IMR-90 (cell line): Measurements from ENCODE around the gene SNAP23. TPM values are rescaled to one million over a fixed set of nuclear protein-coding genes. Genes with fewer than 3 reads are reported as not detected.

Source experiments
- ATAC-seq: fragments of 200-7000 bp; cut with Tn5 transposase; 2 replicates; pipeline ENCODE4 v1.9.1; 2020; ENCODE audit warnings: low read depth, mild to moderate bottlenecking, moderate library complexity
- BruUV-seq: library from RNA; stranded (reverse); fragments of 400-500 nt; replicated peaks from 2 replicates; lab custom pipeline; 2021; lab: Mats Ljungman, UMichigan
- CTCF ChIA-PET: fragments of 300-600 bp; formaldehyde crosslinking; extraction: SDS; loops from one replicate; lab custom pipeline; 2021; ENCODE audit warnings: antibody characterized with exemption; lab: Yijun Ruan, JAX
- POLR2A ChIA-PET: fragments of 300-600 bp; sonication (Branson Sonifier 250); formaldehyde crosslinking; loops from one replicate; lab custom pipeline; 2022; ENCODE audit warnings: antibody characterized with exemption; ENCODE audit not compliant: unreplicated experiment; lab: Charles Lee
- DNase-seq: peaks from one replicate; pipeline ENCODE4 v3.0.0; 2013
- H2AFZ ChIP-seq: replicated peaks from 2 replicates; pipeline ENCODE3; 2013; ENCODE audit warnings: low read length, mild to moderate bottlenecking; ENCODE audit not compliant: poor library complexity
- H2AK5ac ChIP-seq: 2 replicates; pipeline ENCODE4 v1.6.1; 2013; ENCODE audit warnings: low read depth, low read length, inconsistent platforms
- H2AK9ac ChIP-seq: replicated peaks from 2 replicates; pipeline ENCODE3; 2013; ENCODE audit warnings: mild to moderate bottlenecking, low read depth, low read length, moderate library complexity; ENCODE audit not compliant: poor library complexity
- H2BK120ac ChIP-seq: 2 replicates; pipeline ENCODE4 v1.6.1; 2013; ENCODE audit warnings: low read depth, low read length, inconsistent platforms
- H2BK15ac ChIP-seq: 3 replicates; pipeline ENCODE4 v1.6.1; 2013; ENCODE audit warnings: low read depth, low read length, inconsistent platforms
- H2BK20ac ChIP-seq: 2 replicates; pipeline ENCODE4 v1.6.1; 2013; ENCODE audit warnings: low read depth, mild to moderate bottlenecking, inconsistent platforms, low read length, moderate library complexity
- H2BK5ac ChIP-seq: 2 replicates; pipeline ENCODE4 v1.6.1; 2013; ENCODE audit warnings: mild to moderate bottlenecking, low read depth, low read length, inconsistent platforms; ENCODE audit not compliant: poor library complexity, severe bottlenecking
- H3K14ac ChIP-seq: replicated peaks from 2 replicates; pipeline ENCODE4 v1.6.1; 2013; ENCODE audit warnings: low read depth, low read length, inconsistent platforms
- H3K18ac ChIP-seq: 2 replicates; pipeline ENCODE4 v1.6.1; 2013; ENCODE audit warnings: low read depth, low read length, control low read depth
- H3K23ac ChIP-seq: 2 replicates; pipeline ENCODE4 v1.6.1; 2013; ENCODE audit warnings: low read depth, low read length, inconsistent platforms
- H3K27ac ChIP-seq: 2 replicates; pipeline ENCODE4 v1.5.1; 2013; ENCODE audit warnings: mild to moderate bottlenecking, control low read depth, low read length; ENCODE audit not compliant: insufficient read depth
- H3K27me3 ChIP-seq: 2 replicates; pipeline ENCODE4 v1.6.1; 2013; ENCODE audit warnings: low read length; ENCODE audit not compliant: control insufficient read depth, insufficient read depth
- H3K36me3 ChIP-seq: 2 replicates; pipeline ENCODE4 v1.6.1; 2013; ENCODE audit warnings: low read length, mixed read lengths; ENCODE audit not compliant: control insufficient read depth, insufficient read depth
- H3K4ac ChIP-seq: 2 replicates; pipeline ENCODE4 v1.6.1; 2013; ENCODE audit warnings: low read depth, low read length, inconsistent platforms
- H3K4me1 ChIP-seq: 2 replicates; pipeline ENCODE4 v1.6.1; 2013; ENCODE audit warnings: low read length, mixed read lengths; ENCODE audit not compliant: control insufficient read depth, insufficient read depth
- H3K4me2 ChIP-seq: 2 replicates; pipeline ENCODE4 v1.6.1; 2013; ENCODE audit warnings: low read depth, mild to moderate bottlenecking, control low read depth, low read length, moderate library complexity
- H3K4me3 ChIP-seq: 2 replicates; pipeline ENCODE4 v1.5.1; 2013; ENCODE audit warnings: low read depth, mild to moderate bottlenecking, control low read depth, low read length, moderate library complexity; ENCODE audit not compliant: insufficient read depth
- H3K56ac ChIP-seq: 2 replicates; pipeline ENCODE4 v1.6.1; 2013; ENCODE audit warnings: low read length, inconsistent platforms; ENCODE audit not compliant: insufficient read depth; ENCODE audit errors: extremely low read depth
- H3K79me1 ChIP-seq, 2 experiments: 2 replicates each; pipeline ENCODE4 v1.6.1; 2013; ENCODE audit warnings: low read length in 2 of 2, inconsistent platforms in 1 of 2, low read depth in 1 of 2
- H3K9ac ChIP-seq: 2 replicates; pipeline ENCODE4 v1.6.1; 2013; ENCODE audit warnings: low read depth, low read length, control low read depth
- H3K9me1 ChIP-seq: 2 replicates; pipeline ENCODE4 v1.6.1; 2013; ENCODE audit warnings: low read length, inconsistent platforms; ENCODE audit not compliant: insufficient read depth
- H3K9me3 ChIP-seq: 2 replicates; pipeline ENCODE4 v1.6.1; 2013; ENCODE audit warnings: low read length; ENCODE audit not compliant: control insufficient read depth, insufficient read depth
- H4K20me1 ChIP-seq: 2 replicates; pipeline ENCODE4 v1.6.1; 2013; ENCODE audit warnings: low read length, inconsistent platforms; ENCODE audit not compliant: insufficient read depth
- H4K5ac ChIP-seq: 2 replicates; pipeline ENCODE4 v1.6.1; 2013; ENCODE audit warnings: mild to moderate bottlenecking, low read depth, low read length, control low read depth
- H4K8ac ChIP-seq, 2 experiments: 2 replicates each; pipeline ENCODE4 v1.6.1; 2013; ENCODE audit warnings: low read depth in 2 of 2, low read length in 2 of 2, control low read depth in 1 of 2, inconsistent platforms in 1 of 2
- H4K91ac ChIP-seq: 2 replicates; pipeline ENCODE4 v1.6.1; 2013; ENCODE audit warnings: low read depth, low read length, inconsistent platforms; ENCODE audit not compliant: insufficient read depth
- BHLHE40 ChIP-seq: fragments of 150-350 bp; IDR thresholded peaks from 2 replicates; pipeline ENCODE4 v1.6.1; 2016; ENCODE audit warnings: mild to moderate bottlenecking, low read depth, low read length
- CEBPB ChIP-seq: IDR thresholded peaks from 2 replicates; pipeline ENCODE4 v1.6.1; 2012; ENCODE audit warnings: low read depth, low read length, improper control_type of control experiment
- CHD1 ChIP-seq: IDR thresholded peaks from 2 replicates; pipeline ENCODE4 v1.6.1; 2012; ENCODE audit warnings: low read depth, low read length, improper control_type of control experiment
- CTCF ChIP-seq: conservative IDR thresholded peaks from 2 replicates; pipeline ENCODE4 v1.5.1; 2012; ENCODE audit warnings: mild to moderate bottlenecking, low read depth, low read length, improper control_type of control experiment
- ELK1 ChIP-seq: fragments of 150-350 bp; IDR thresholded peaks from 2 replicates; pipeline ENCODE4 v1.6.1; 2016; ENCODE audit warnings: low read depth, mild to moderate bottlenecking, low read length, moderate library complexity, borderline replicate concordance
- FOS ChIP-seq: fragments of 150-350 bp; IDR thresholded peaks from 2 replicates; pipeline ENCODE4 v1.6.1; 2016; ENCODE audit warnings: low read depth, low read length
- MAFK ChIP-seq: IDR thresholded peaks from 2 replicates; pipeline ENCODE4 v1.6.1; 2012; ENCODE audit warnings: low read depth, low read length, improper control_type of control experiment
- MAZ ChIP-seq: IDR thresholded peaks from 2 replicates; pipeline ENCODE4 v1.6.1; 2012; ENCODE audit warnings: low read depth, mild to moderate bottlenecking, low read length, improper control_type of control experiment, moderate library complexity, borderline replicate concordance
- MXI1 ChIP-seq: IDR thresholded peaks from 2 replicates; pipeline ENCODE4 v1.6.1; 2012; ENCODE audit warnings: low read depth, mild to moderate bottlenecking, low read length, moderate library complexity, borderline replicate concordance
- NFE2L2 ChIP-seq: fragments of 150-350 bp; IDR thresholded peaks from 2 replicates; pipeline ENCODE4 v1.6.1; 2016; ENCODE audit warnings: low read depth, mild to moderate bottlenecking, low read length
- POLR2A ChIP-seq: IDR thresholded peaks from 2 replicates; pipeline ENCODE4 v1.6.1; 2012; ENCODE audit warnings: mild to moderate bottlenecking, low read depth, low read length
- RAD21 ChIP-seq: IDR thresholded peaks from 2 replicates; pipeline ENCODE4 v1.6.1; 2012; ENCODE audit warnings: low read length, improper control_type of control experiment
- RCOR1 ChIP-seq: IDR thresholded peaks from 2 replicates; pipeline ENCODE4 v1.6.1; 2012; ENCODE audit warnings: mild to moderate bottlenecking, low read length, improper control_type of control experiment; ENCODE audit not compliant: insufficient replicate concordance
- RFX5 ChIP-seq: IDR thresholded peaks from 2 replicates; pipeline ENCODE4 v1.8.0; 2012; ENCODE audit warnings: low read depth, mild to moderate bottlenecking, low read length, moderate library complexity
- SMC3 ChIP-seq: fragments of 150-350 bp; IDR thresholded peaks from 2 replicates; pipeline ENCODE4 v1.6.1; 2016; ENCODE audit warnings: low read depth, mild to moderate bottlenecking, antibody characterized with exemption, low read length, moderate library complexity
- WGBS, 2 experiments: methylation state at CpG; one replicate each; pipeline versions ENCODE4 v1.1.5 to v1.1.7; 2013; ENCODE audit warnings: missing lambda C conversion rate in 2 of 2; ENCODE audit not compliant: insufficient read length in 1 of 2; ENCODE audit errors: extremely low coverage in 2 of 2; 5-methylcytosine and 5-hydroxymethylcytosine counted together
- dilution Hi-C: fragments of 300-500 bp; cut with HindIII; formaldehyde crosslinking; loops from one replicate; pipeline ENCODE4 v1.14.3; 2018; ENCODE audit warnings: low sequenced_read_pairs; ENCODE audit not compliant: unreplicated experiment
- in situ Hi-C: fragments of 300-500 bp; cut with MboI; formaldehyde crosslinking; loops from 3 replicates; pipeline ENCODE4 v1.14.3; 2019; ENCODE audit warnings: low sequenced_read_pairs, inconsistent platforms, mixed read lengths
- intact Hi-C: fragments of 100-400 bp; cut with micrococcal nuclease; formaldehyde crosslinking; loops from 2 replicates; pipeline ENCODE4 v1.10.0; 2022
- polyA plus RNA-seq, 3 experiments: library from polyadenylated mRNA; depleted of rRNA; stranded (reverse); fragments of >200 nt; gene quantifications; 2 replicates each; pipeline ENCODE4 v1.2.3, GENCODE V29; 2012; ENCODE audit warnings: low replicate concordance in 1 of 3
- total RNA-seq: library from RNA; depleted of rRNA; stranded (reverse); fragments of >200 nt; gene quantifications from 2 replicates; pipeline ENCODE4 v1.2.3, GENCODE V29; 2012
- TF ChIP-seq, protein P1 (sequence below): fragments of 150-350 bp; IDR thresholded peaks from 2 replicates; pipeline ENCODE4 v1.6.1; 2017; ENCODE audit warnings: mild to moderate bottlenecking, antibody characterized with exemption, low read length, low read depth

SNAP23 gene
- total and polyA plus RNA-seq, 2 of the 4 experiments (the other 2 are of a cell fraction), result 36.0 to 45.5 TPM

DNA sequence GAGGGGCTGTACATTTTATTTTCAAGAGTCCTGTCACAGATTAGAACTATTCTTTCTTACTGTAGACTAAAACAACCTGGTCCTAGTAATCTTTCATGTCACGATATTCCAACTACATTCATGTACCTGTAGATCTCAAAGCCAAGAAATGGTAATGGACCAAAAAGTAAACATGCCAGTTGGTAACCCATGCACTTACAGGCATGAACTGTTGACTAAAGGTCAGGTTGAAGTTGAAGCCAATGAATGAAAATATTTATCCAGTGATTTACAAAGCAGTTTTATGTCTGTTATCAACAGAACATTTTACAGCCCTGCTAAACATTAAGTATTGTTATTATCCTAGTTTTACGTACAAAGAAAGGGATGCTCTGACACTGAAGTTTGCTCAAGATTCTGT, 27.9 kb downstream of the SNAP23 start:
- ChIA-PET CTCF (no interaction called here), POLR2A (interaction anchor here (0.6 kb wide), 1 partner anchor 24 kb away, joined by 3 read pairs; no protein-coding TSS in a partner anchor)
- H2BK20ac ChIP-seq, result no peak overlapping the region
- H3K14ac ChIP-seq, result no peak overlapping the region
- H3K79me1 ChIP-seq, result no peaks in the 10 kb centered on the region; a peak in 1 of 4 replicates
- H3K36me3 ChIP-seq, result peaks cover 19% of the 10 kb centered on the region
- H4K8ac ChIP-seq, result no peak overlapping the region
- H3K4me1 ChIP-seq, result no peaks in the 10 kb centered on the region
- H3K9me3 ChIP-seq, result no peaks in the 10 kb centered on the region
- no peak overlapping the region for H3K9ac ChIP-seq
- no peak overlapping the region for H3K27ac ChIP-seq
- no peak overlapping the region for H4K5ac ChIP-seq
- no peak overlapping the region for H2AK5ac ChIP-seq
- H3K18ac ChIP-seq, result no peak overlapping the region
- H2BK5ac ChIP-seq, result no peak overlapping the region
- in situ Hi-C loops (no loop called here), intact Hi-C loops (no loop called here), dilution Hi-C loops (no loop called here)
- H3K4me3 ChIP-seq, result no peak overlapping the region
- no CpG with 5 or more reads among the region's 2 CpGs for WGBS, 2 experiments
- H3K4ac ChIP-seq, result no peak overlapping the region
- H2AFZ ChIP-seq, result no peak overlapping the region
- no peak overlapping the region for H3K4me2 ChIP-seq
- no peak overlapping the region for H2BK120ac ChIP-seq
- TF ChIP-seq MAZ, result no peak
- no peak for TF ChIP-seq FOS
- TF ChIP-seq NFE2L2, result no peak
- no peak for TF ChIP-seq CEBPB
- no peak for TF ChIP-seq CHD1
- no peak for TF ChIP-seq MAFK
- no peak for TF ChIP-seq CTCF
- no peak for TF ChIP-seq RFX5
- no peak for TF ChIP-seq BHLHE40
- no peak for TF ChIP-seq SMC3
- no peak for TF ChIP-seq ELK1
- TF ChIP-seq POLR2A, result no peak
- TF ChIP-seq MXI1, result no peak
- TF ChIP-seq RAD21, result no peak
- no peak for TF ChIP-seq RCOR1
- TF ChIP-seq, protein P1, sequence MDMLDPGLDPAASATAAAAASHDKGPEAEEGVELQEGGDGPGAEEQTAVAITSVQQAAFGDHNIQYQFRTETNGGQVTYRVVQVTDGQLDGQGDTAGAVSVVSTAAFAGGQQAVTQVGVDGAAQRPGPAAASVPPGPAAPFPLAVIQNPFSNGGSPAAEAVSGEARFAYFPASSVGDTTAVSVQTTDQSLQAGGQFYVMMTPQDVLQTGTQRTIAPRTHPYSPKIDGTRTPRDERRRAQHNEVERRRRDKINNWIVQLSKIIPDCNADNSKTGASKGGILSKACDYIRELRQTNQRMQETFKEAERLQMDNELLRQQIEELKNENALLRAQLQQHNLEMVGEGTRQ, result no peak
- no peak overlapping the region for H4K91ac ChIP-seq
- H3K9me1 ChIP-seq, result no peaks in the 10 kb centered on the region; the same call in 1 of the 2 replicates
- no peak overlapping the region for H2BK15ac ChIP-seq
- no peak overlapping the region for H2AK9ac ChIP-seq
- H4K20me1 ChIP-seq, result no peaks in the 10 kb centered on the region
- no peaks in the 10 kb centered on the region for H3K27me3 ChIP-seq
- DNase-seq, result no peak
- ATAC-seq, result no peak
- no peak overlapping the region for H3K56ac ChIP-seq
- BruUV-seq, result no TSS peak
- H3K23ac ChIP-seq, result no peak overlapping the region
